PFSK-1 (cell line): ENCODE measurements around the gene DOK1.

Source experiments
- FOXP2 ChIP-seq: optimal IDR thresholded peaks from 2 replicates; pipeline ENCODE3; 2011; ENCODE audit warnings: borderline replicate concordance, control low read depth, inconsistent platforms; ENCODE audit not compliant: insufficient read depth; ENCODE audit errors: extremely low read length, extremely low read depth
- POLR2AphosphoS5 ChIP-seq: IDR thresholded peaks from 2 replicates; pipeline ENCODE4 v1.6.1; 2012; ENCODE audit warnings: low read depth, mild to moderate bottlenecking, control low read depth, low read length, moderate library complexity
- SIN3A ChIP-seq: IDR thresholded peaks from 2 replicates; pipeline ENCODE4 v1.6.1; 2012; ENCODE audit warnings: mild to moderate bottlenecking, low read length, moderate library complexity, borderline replicate concordance; ENCODE audit not compliant: insufficient read depth
- TF ChIP-seq, protein P1 (sequence below), 2 experiments: IDR thresholded peaks; 2 replicates each; pipeline versions ENCODE4 v1.6.1 to v1.8.0; 2011 to 2012; ENCODE audit warnings: low read depth in 2 of 2, low read length in 2 of 2, control low read depth in 1 of 2, inconsistent platforms in 1 of 2, mild to moderate bottlenecking in 1 of 2, moderate library complexity in 1 of 2; ENCODE audit not compliant: insufficient read depth in 1 of 2

DNA sequence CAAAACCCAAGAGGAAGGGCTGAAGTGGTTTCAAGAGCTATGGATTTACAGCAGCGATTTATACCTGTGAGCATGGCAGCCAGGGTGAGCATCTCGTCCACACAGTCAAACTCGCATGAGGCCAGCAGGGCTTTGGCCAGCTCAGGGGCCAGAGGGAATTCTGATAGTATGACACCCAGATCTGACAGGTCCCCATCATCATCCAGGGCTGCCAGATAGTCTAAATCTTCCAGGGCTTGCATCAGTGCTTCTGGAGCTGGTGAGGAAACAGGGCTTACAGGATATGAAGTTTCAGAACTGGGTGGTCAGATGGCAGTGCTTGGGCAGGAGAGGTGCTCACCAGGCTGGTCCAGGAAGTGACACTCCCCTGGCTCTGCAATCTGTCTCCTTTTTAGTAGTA, 32.0 kb upstream of the DOK1 start:
- TF ChIP-seq FOXP2 (no peak), POLR2AphosphoS5 (no peak), SIN3A (no peak)
- TF ChIP-seq, protein P1, sequence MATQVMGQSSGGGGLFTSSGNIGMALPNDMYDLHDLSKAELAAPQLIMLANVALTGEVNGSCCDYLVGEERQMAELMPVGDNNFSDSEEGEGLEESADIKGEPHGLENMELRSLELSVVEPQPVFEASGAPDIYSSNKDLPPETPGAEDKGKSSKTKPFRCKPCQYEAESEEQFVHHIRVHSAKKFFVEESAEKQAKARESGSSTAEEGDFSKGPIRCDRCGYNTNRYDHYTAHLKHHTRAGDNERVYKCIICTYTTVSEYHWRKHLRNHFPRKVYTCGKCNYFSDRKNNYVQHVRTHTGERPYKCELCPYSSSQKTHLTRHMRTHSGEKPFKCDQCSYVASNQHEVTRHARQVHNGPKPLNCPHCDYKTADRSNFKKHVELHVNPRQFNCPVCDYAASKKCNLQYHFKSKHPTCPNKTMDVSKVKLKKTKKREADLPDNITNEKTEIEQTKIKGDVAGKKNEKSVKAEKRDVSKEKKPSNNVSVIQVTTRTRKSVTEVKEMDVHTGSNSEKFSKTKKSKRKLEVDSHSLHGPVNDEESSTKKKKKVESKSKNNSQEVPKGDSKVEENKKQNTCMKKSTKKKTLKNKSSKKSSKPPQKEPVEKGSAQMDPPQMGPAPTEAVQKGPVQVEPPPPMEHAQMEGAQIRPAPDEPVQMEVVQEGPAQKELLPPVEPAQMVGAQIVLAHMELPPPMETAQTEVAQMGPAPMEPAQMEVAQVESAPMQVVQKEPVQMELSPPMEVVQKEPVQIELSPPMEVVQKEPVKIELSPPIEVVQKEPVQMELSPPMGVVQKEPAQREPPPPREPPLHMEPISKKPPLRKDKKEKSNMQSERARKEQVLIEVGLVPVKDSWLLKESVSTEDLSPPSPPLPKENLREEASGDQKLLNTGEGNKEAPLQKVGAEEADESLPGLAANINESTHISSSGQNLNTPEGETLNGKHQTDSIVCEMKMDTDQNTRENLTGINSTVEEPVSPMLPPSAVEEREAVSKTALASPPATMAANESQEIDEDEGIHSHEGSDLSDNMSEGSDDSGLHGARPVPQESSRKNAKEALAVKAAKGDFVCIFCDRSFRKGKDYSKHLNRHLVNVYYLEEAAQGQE (IDR thresholded peaks at IDR 0.05; ENCODE audit: insufficient read depth in 1 of 2, low read depth in 2 of 2, low read length in 2 of 2): no peak
